IMR-90 (cell line): ENCODE data around the gene SARNP. TPM values are rescaled to one million over a fixed set of nuclear protein-coding genes. Genes with fewer than 3 reads are reported as not detected.

Experiments used
- ATAC-seq: fragments of 200-7000 bp; cut with Tn5 transposase; 2 replicates; pipeline ENCODE4 v1.9.1; 2020; ENCODE audit warnings: low read depth, mild to moderate bottlenecking, moderate library complexity
- BruUV-seq: library from RNA; stranded (reverse); fragments of 400-500 nt; replicated peaks from 2 replicates; lab custom pipeline; 2021; lab: Mats Ljungman, UMichigan
- CTCF ChIA-PET: fragments of 300-600 bp; formaldehyde crosslinking; extraction: SDS; loops from one replicate; lab custom pipeline; 2021; ENCODE audit warnings: antibody characterized with exemption; lab: Yijun Ruan, JAX
- POLR2A ChIA-PET: fragments of 300-600 bp; sonication (Branson Sonifier 250); formaldehyde crosslinking; loops from one replicate; lab custom pipeline; 2022; ENCODE audit warnings: antibody characterized with exemption; ENCODE audit not compliant: unreplicated experiment; lab: Charles Lee
- DNase-seq: peaks from one replicate; pipeline ENCODE4 v3.0.0; 2013
- H2AFZ ChIP-seq: replicated peaks from 2 replicates; pipeline ENCODE3; 2013; ENCODE audit warnings: low read length, mild to moderate bottlenecking; ENCODE audit not compliant: poor library complexity
- H2AK5ac ChIP-seq: 2 replicates; pipeline ENCODE4 v1.6.1; 2013; ENCODE audit warnings: low read depth, low read length, inconsistent platforms
- H2AK9ac ChIP-seq: replicated peaks from 2 replicates; pipeline ENCODE3; 2013; ENCODE audit warnings: mild to moderate bottlenecking, low read depth, low read length, moderate library complexity; ENCODE audit not compliant: poor library complexity
- H2BK120ac ChIP-seq: 2 replicates; pipeline ENCODE4 v1.6.1; 2013; ENCODE audit warnings: low read depth, low read length, inconsistent platforms
- H2BK15ac ChIP-seq: 3 replicates; pipeline ENCODE4 v1.6.1; 2013; ENCODE audit warnings: low read depth, low read length, inconsistent platforms
- H2BK20ac ChIP-seq: 2 replicates; pipeline ENCODE4 v1.6.1; 2013; ENCODE audit warnings: low read depth, mild to moderate bottlenecking, inconsistent platforms, low read length, moderate library complexity
- H2BK5ac ChIP-seq: 2 replicates; pipeline ENCODE4 v1.6.1; 2013; ENCODE audit warnings: mild to moderate bottlenecking, low read depth, low read length, inconsistent platforms; ENCODE audit not compliant: poor library complexity, severe bottlenecking
- H3K14ac ChIP-seq: replicated peaks from 2 replicates; pipeline ENCODE4 v1.6.1; 2013; ENCODE audit warnings: low read depth, low read length, inconsistent platforms
- H3K18ac ChIP-seq: 2 replicates; pipeline ENCODE4 v1.6.1; 2013; ENCODE audit warnings: low read depth, low read length, control low read depth
- H3K23ac ChIP-seq: 2 replicates; pipeline ENCODE4 v1.6.1; 2013; ENCODE audit warnings: low read depth, low read length, inconsistent platforms
- H3K27ac ChIP-seq: 2 replicates; pipeline ENCODE4 v1.5.1; 2013; ENCODE audit warnings: mild to moderate bottlenecking, control low read depth, low read length; ENCODE audit not compliant: insufficient read depth
- H3K27me3 ChIP-seq: 2 replicates; pipeline ENCODE4 v1.6.1; 2013; ENCODE audit warnings: low read length; ENCODE audit not compliant: control insufficient read depth, insufficient read depth
- H3K36me3 ChIP-seq: 2 replicates; pipeline ENCODE4 v1.6.1; 2013; ENCODE audit warnings: low read length, mixed read lengths; ENCODE audit not compliant: control insufficient read depth, insufficient read depth
- H3K4ac ChIP-seq: 2 replicates; pipeline ENCODE4 v1.6.1; 2013; ENCODE audit warnings: low read depth, low read length, inconsistent platforms
- H3K4me1 ChIP-seq: 2 replicates; pipeline ENCODE4 v1.6.1; 2013; ENCODE audit warnings: low read length, mixed read lengths; ENCODE audit not compliant: control insufficient read depth, insufficient read depth
- H3K4me2 ChIP-seq: 2 replicates; pipeline ENCODE4 v1.6.1; 2013; ENCODE audit warnings: low read depth, mild to moderate bottlenecking, control low read depth, low read length, moderate library complexity
- H3K4me3 ChIP-seq: 2 replicates; pipeline ENCODE4 v1.5.1; 2013; ENCODE audit warnings: low read depth, mild to moderate bottlenecking, control low read depth, low read length, moderate library complexity; ENCODE audit not compliant: insufficient read depth
- H3K56ac ChIP-seq: 2 replicates; pipeline ENCODE4 v1.6.1; 2013; ENCODE audit warnings: low read length, inconsistent platforms; ENCODE audit not compliant: insufficient read depth; ENCODE audit errors: extremely low read depth
- H3K79me1 ChIP-seq, 2 experiments: 2 replicates each; pipeline ENCODE4 v1.6.1; 2013; ENCODE audit warnings: low read length in 2 of 2, inconsistent platforms in 1 of 2, low read depth in 1 of 2
- H3K9ac ChIP-seq: 2 replicates; pipeline ENCODE4 v1.6.1; 2013; ENCODE audit warnings: low read depth, low read length, control low read depth
- H3K9me1 ChIP-seq: 2 replicates; pipeline ENCODE4 v1.6.1; 2013; ENCODE audit warnings: low read length, inconsistent platforms; ENCODE audit not compliant: insufficient read depth
- H3K9me3 ChIP-seq: 2 replicates; pipeline ENCODE4 v1.6.1; 2013; ENCODE audit warnings: low read length; ENCODE audit not compliant: control insufficient read depth, insufficient read depth
- H4K20me1 ChIP-seq: 2 replicates; pipeline ENCODE4 v1.6.1; 2013; ENCODE audit warnings: low read length, inconsistent platforms; ENCODE audit not compliant: insufficient read depth
- H4K5ac ChIP-seq: 2 replicates; pipeline ENCODE4 v1.6.1; 2013; ENCODE audit warnings: mild to moderate bottlenecking, low read depth, low read length, control low read depth
- H4K8ac ChIP-seq, 2 experiments: 2 replicates each; pipeline ENCODE4 v1.6.1; 2013; ENCODE audit warnings: low read depth in 2 of 2, low read length in 2 of 2, control low read depth in 1 of 2, inconsistent platforms in 1 of 2
- H4K91ac ChIP-seq: 2 replicates; pipeline ENCODE4 v1.6.1; 2013; ENCODE audit warnings: low read depth, low read length, inconsistent platforms; ENCODE audit not compliant: insufficient read depth
- BHLHE40 ChIP-seq: fragments of 150-350 bp; IDR thresholded peaks from 2 replicates; pipeline ENCODE4 v1.6.1; 2016; ENCODE audit warnings: mild to moderate bottlenecking, low read depth, low read length
- CEBPB ChIP-seq: IDR thresholded peaks from 2 replicates; pipeline ENCODE4 v1.6.1; 2012; ENCODE audit warnings: low read depth, low read length, improper control_type of control experiment
- CHD1 ChIP-seq: IDR thresholded peaks from 2 replicates; pipeline ENCODE4 v1.6.1; 2012; ENCODE audit warnings: low read depth, low read length, improper control_type of control experiment
- FOS ChIP-seq: fragments of 150-350 bp; IDR thresholded peaks from 2 replicates; pipeline ENCODE4 v1.6.1; 2016; ENCODE audit warnings: low read depth, low read length
- MXI1 ChIP-seq: IDR thresholded peaks from 2 replicates; pipeline ENCODE4 v1.6.1; 2012; ENCODE audit warnings: low read depth, mild to moderate bottlenecking, low read length, moderate library complexity, borderline replicate concordance
- NFE2L2 ChIP-seq: fragments of 150-350 bp; IDR thresholded peaks from 2 replicates; pipeline ENCODE4 v1.6.1; 2016; ENCODE audit warnings: low read depth, mild to moderate bottlenecking, low read length
- POLR2A ChIP-seq: IDR thresholded peaks from 2 replicates; pipeline ENCODE4 v1.6.1; 2012; ENCODE audit warnings: mild to moderate bottlenecking, low read depth, low read length
- RAD21 ChIP-seq: IDR thresholded peaks from 2 replicates; pipeline ENCODE4 v1.6.1; 2012; ENCODE audit warnings: low read length, improper control_type of control experiment
- RCOR1 ChIP-seq: IDR thresholded peaks from 2 replicates; pipeline ENCODE4 v1.6.1; 2012; ENCODE audit warnings: mild to moderate bottlenecking, low read length, improper control_type of control experiment; ENCODE audit not compliant: insufficient replicate concordance
- RFX5 ChIP-seq: IDR thresholded peaks from 2 replicates; pipeline ENCODE4 v1.8.0; 2012; ENCODE audit warnings: low read depth, mild to moderate bottlenecking, low read length, moderate library complexity
- SMC3 ChIP-seq: fragments of 150-350 bp; IDR thresholded peaks from 2 replicates; pipeline ENCODE4 v1.6.1; 2016; ENCODE audit warnings: low read depth, mild to moderate bottlenecking, antibody characterized with exemption, low read length, moderate library complexity
- WGBS, 2 experiments: methylation state at CpG; one replicate each; pipeline versions ENCODE4 v1.1.5 to v1.1.7; 2013; ENCODE audit warnings: missing lambda C conversion rate in 2 of 2; ENCODE audit not compliant: insufficient read length in 1 of 2; ENCODE audit errors: extremely low coverage in 2 of 2; 5-methylcytosine and 5-hydroxymethylcytosine counted together
- dilution Hi-C: fragments of 300-500 bp; cut with HindIII; formaldehyde crosslinking; loops from one replicate; pipeline ENCODE4 v1.14.3; 2018; ENCODE audit warnings: low sequenced_read_pairs; ENCODE audit not compliant: unreplicated experiment
- in situ Hi-C: fragments of 300-500 bp; cut with MboI; formaldehyde crosslinking; loops from 3 replicates; pipeline ENCODE4 v1.14.3; 2019; ENCODE audit warnings: low sequenced_read_pairs, inconsistent platforms, mixed read lengths
- intact Hi-C: fragments of 100-400 bp; cut with micrococcal nuclease; formaldehyde crosslinking; loops from 2 replicates; pipeline ENCODE4 v1.10.0; 2022
- polyA plus RNA-seq, 3 experiments: library from polyadenylated mRNA; depleted of rRNA; stranded (reverse); fragments of >200 nt; gene quantifications; 2 replicates each; pipeline ENCODE4 v1.2.3, GENCODE V29; 2012; ENCODE audit warnings: low replicate concordance in 1 of 3
- total RNA-seq: library from RNA; depleted of rRNA; stranded (reverse); fragments of >200 nt; gene quantifications from 2 replicates; pipeline ENCODE4 v1.2.3, GENCODE V29; 2012
- TF ChIP-seq, protein P1 (sequence below): conservative IDR thresholded peaks from 2 replicates; pipeline ENCODE4 v1.5.1; 2012; ENCODE audit warnings: mild to moderate bottlenecking, low read depth, low read length, improper control_type of control experiment

The SARNP gene
- total and polyA plus RNA-seq, 2 of the 4 experiments (the other 2 are of a cell fraction) = 46.8 to 103 TPM

DNA sequence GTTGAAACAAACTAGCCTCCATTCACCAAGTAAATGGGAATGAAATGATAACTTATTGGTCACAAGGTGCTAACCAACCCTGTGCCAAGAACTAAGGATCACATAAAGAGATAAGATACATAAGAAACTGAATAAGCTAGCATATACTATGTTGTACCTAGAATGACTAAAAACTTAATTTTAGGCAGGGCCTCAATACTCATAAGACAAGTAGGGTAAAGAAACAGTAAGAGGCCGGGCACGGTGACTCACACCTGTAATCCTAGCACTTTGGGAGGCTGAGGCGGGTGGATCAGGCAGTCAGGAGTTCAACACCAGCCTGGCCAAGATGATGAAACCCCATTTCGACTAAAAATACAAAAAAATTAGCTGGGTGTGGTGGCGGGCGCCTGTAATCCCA, 56.9 kb downstream of the SARNP start:
- Histone ChIP-seq H4K8ac (no peak overlapping the region), H2BK20ac (no peak overlapping the region), H3K4me1 (peaks cover 2% of the 10 kb centered on the region; the same call in 1 of the 2 replicates), H3K56ac (no peak overlapping the region), H3K36me3 (peaks cover 32% of the 10 kb centered on the region), H3K9me3 (no peaks in the 10 kb centered on the region), H3K27ac (no peak overlapping the region), H2AK9ac (no peak overlapping the region), H3K23ac (no peak overlapping the region), H3K9me1 (peaks cover under 1% of the 10 kb centered on the region; the same call in 1 of the 2 replicates), H3K18ac (no peak overlapping the region), H2BK15ac (no peak overlapping the region), H3K4ac (no peak overlapping the region), H3K27me3 (no peaks in the 10 kb centered on the region), H3K4me3 (no peak overlapping the region), H3K9ac (no peak overlapping the region), H3K79me1 (peaks cover 12 to 46% of the 10 kb centered on the region in 2 experiments), H3K4me2 (no peak overlapping the region), H3K14ac (no peak overlapping the region), H4K20me1 (no peaks in the 10 kb centered on the region), H2BK120ac (no peak overlapping the region), H2AK5ac (no peak overlapping the region), H4K91ac (no peak overlapping the region), H2BK5ac (no peak overlapping the region), H2AFZ (no peak overlapping the region), H4K5ac (no peak overlapping the region)
- dilution Hi-C loops (no loop called here), intact Hi-C loops (no loop called here), in situ Hi-C loops (no loop called here)
- TF ChIP-seq RAD21 (no peak), RFX5 (no peak), SMC3 (no peak), RCOR1 (no peak), BHLHE40 (no peak), FOS (no peak), CHD1 (no peak), NFE2L2 (no peak), POLR2A (no peak), CEBPB (no peak), MXI1 (no peak)
- TF ChIP-seq, protein P1, sequence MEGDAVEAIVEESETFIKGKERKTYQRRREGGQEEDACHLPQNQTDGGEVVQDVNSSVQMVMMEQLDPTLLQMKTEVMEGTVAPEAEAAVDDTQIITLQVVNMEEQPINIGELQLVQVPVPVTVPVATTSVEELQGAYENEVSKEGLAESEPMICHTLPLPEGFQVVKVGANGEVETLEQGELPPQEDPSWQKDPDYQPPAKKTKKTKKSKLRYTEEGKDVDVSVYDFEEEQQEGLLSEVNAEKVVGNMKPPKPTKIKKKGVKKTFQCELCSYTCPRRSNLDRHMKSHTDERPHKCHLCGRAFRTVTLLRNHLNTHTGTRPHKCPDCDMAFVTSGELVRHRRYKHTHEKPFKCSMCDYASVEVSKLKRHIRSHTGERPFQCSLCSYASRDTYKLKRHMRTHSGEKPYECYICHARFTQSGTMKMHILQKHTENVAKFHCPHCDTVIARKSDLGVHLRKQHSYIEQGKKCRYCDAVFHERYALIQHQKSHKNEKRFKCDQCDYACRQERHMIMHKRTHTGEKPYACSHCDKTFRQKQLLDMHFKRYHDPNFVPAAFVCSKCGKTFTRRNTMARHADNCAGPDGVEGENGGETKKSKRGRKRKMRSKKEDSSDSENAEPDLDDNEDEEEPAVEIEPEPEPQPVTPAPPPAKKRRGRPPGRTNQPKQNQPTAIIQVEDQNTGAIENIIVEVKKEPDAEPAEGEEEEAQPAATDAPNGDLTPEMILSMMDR = no peak
- no CpG with 5 or more reads among the region's 6 CpGs for WGBS, 2 experiments
- no peak for ATAC-seq
- ChIA-PET POLR2A (no interaction called here), CTCF (interaction anchor here (1.4 kb wide), 1 partner anchor 22 kb away, joined by 4 read pairs; no protein-coding TSS in a partner anchor)
- DNase-seq = no peak
- no TSS peak for BruUV-seq
